NCI-H2029 (cell line): ENCODE results near the gene PCSK1.
"Not testable (repeated sequence)": the region's sequence is repeated elsewhere in the genome, so short reads cannot be mapped to it uniquely, and the experiment has no call there.

Experiments used
- DNase-seq: peaks from one replicate; lab custom pipeline; 2025; lab: John Stamatoyannopoulos, UW

Gene PCSK1

GRCh38 chr5:96426831-96427230 lies 6.2 kb downstream of the PCSK1 start:
- no peak for DNase-seq

GRCh38 chr5:96425443-96425842 lies 7.6 kb downstream of the PCSK1 start:
- DNase-seq = no peak

- DNase-seq = no peak
Observed at GRCh38 chr5:96415897-96416296, 17.2 kb downstream of the PCSK1 start.

GRCh38 chr5:96412868-96413449 lies 20.1 kb downstream of the PCSK1 start:
- DNase-seq = no peak

GRCh38 chr5:96410013-96410412 lies 23.0 kb downstream of the PCSK1 start:
- DNase-seq = no peak

GRCh38 chr5:96408841-96409538 lies 24.1 kb downstream of the PCSK1 start:
- DNase-seq = no peak

- no peak for DNase-seq
Observed at GRCh38 chr5:96408210-96408777, 24.8 kb downstream of the PCSK1 start.

GRCh38 chr5:96407436-96407835 lies 25.6 kb downstream of the PCSK1 start:
- DNase-seq = no peak

- DNase-seq = no peak
Observed at GRCh38 chr5:96404191-96404867, 28.7 kb downstream of the PCSK1 start.

- DNase-seq = peak; percentile 95
Observed at GRCh38 chr5:96402500-96402899, 30.5 kb downstream of the PCSK1 start.

GRCh38 chr5:96396878-96397277 lies 36.2 kb downstream of the PCSK1 start:
- no peak for DNase-seq

- not testable (repeated sequence) for DNase-seq
Observed at GRCh38 chr5:96395295-96395694, 37.8 kb downstream of the PCSK1 start.

GRCh38 chr5:96391921-96392320 lies 41.1 kb downstream of the PCSK1 start:
- DNase-seq = no peak

- no peak for DNase-seq
Observed at GRCh38 chr5:96388176-96388575, 44.9 kb downstream of the PCSK1 start.

GRCh38 chr5:96387616-96388015 lies 45.4 kb downstream of the PCSK1 start:
- no peak for DNase-seq

- no peak for DNase-seq
Observed at GRCh38 chr5:96385538-96385937, 47.5 kb downstream of the PCSK1 start.

GRCh38 chr5:96384353-96384752 lies 48.7 kb downstream of the PCSK1 start:
- DNase-seq = no peak

GRCh38 chr5:96381526-96381925 lies 51.5 kb downstream of the PCSK1 start:
- DNase-seq = peak; percentile 30

- DNase-seq = no peak
Observed at GRCh38 chr5:96379896-96380295, 53.2 kb downstream of the PCSK1 start.

- no peak for DNase-seq
Observed at GRCh38 chr5:96377597-96377996, 55.5 kb downstream of the PCSK1 start.

GRCh38 chr5:96377167-96377566 lies 55.9 kb downstream of the PCSK1 start:
- no peak for DNase-seq

GRCh38 chr5:96374653-96375052 lies 58.4 kb downstream of the PCSK1 start:
- no peak for DNase-seq

- no peak for DNase-seq
Observed at GRCh38 chr5:96373381-96373733, 59.7 kb downstream of the PCSK1 start.
